Measurements from ENCODE around the gene SEMA5A. TPM values are rescaled to one million over a fixed set of nuclear protein-coding genes. Genes with fewer than 3 reads are reported as not detected.
A peak's percentile ranks its signal among the peaks of the same experiment; 100 is the strongest.

Gene SEMA5A
- total RNA-seq, 1 donor from 2014 or later = 31.1 TPM

DNA sequence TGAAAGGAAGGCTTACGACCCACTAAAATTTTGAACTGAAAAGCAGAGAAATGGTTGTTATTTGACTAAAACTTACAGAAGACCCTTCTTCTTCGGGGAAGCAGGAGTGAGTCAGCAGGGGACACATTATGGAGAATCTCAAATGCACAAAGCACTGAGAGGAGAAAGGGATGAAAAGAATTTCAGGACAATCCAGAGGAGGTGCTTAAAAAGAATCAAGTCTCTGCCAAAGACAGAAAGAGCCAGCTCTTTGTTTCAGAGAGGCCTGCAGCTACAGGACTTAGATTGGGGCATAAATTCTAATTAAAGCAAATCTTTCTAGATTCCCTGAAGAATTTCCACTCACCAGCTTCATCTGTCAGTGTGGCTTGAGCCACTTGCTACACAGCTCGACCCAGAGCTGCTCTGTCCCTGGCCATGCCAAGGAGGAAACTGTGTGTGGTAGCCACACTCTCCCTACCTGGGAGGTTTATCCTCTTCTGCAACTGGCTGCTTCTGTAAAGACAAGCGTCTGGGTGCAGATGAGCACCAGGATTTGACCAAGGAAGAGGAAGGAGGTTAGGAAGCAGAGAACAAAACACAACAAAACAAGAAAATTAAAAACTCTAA is 89.9 kb downstream of the SEMA5A start:
- H3K36me3 Mint-ChIP-seq (ENCODE audit: low read depth, unreplicated experiment) = no peaks in the 10 kb centered on the region
- H3K9me3 Mint-ChIP-seq (ENCODE audit: unreplicated experiment) = no peaks in the 10 kb centered on the region
- DNase-seq (ENCODE audit: low spot score) = no peak
- TF ChIP-seq, protein P1, sequence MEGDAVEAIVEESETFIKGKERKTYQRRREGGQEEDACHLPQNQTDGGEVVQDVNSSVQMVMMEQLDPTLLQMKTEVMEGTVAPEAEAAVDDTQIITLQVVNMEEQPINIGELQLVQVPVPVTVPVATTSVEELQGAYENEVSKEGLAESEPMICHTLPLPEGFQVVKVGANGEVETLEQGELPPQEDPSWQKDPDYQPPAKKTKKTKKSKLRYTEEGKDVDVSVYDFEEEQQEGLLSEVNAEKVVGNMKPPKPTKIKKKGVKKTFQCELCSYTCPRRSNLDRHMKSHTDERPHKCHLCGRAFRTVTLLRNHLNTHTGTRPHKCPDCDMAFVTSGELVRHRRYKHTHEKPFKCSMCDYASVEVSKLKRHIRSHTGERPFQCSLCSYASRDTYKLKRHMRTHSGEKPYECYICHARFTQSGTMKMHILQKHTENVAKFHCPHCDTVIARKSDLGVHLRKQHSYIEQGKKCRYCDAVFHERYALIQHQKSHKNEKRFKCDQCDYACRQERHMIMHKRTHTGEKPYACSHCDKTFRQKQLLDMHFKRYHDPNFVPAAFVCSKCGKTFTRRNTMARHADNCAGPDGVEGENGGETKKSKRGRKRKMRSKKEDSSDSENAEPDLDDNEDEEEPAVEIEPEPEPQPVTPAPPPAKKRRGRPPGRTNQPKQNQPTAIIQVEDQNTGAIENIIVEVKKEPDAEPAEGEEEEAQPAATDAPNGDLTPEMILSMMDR (IDR thresholded peaks at IDR 0.05; ENCODE audit: unreplicated experiment) = no peak
- H3K27me3 Mint-ChIP-seq (ENCODE audit: unreplicated experiment) = no peaks in the 10 kb centered on the region
- no peak overlapping the region for H3K4me3 Mint-ChIP-seq (ENCODE audit: unreplicated experiment)
- peaks cover 18% of the 10 kb centered on the region for H3K4me1 Mint-ChIP-seq (ENCODE audit: unreplicated experiment)
- peak overlapping the region; percentile 79 for H3K27ac Mint-ChIP-seq (ENCODE audit: unreplicated experiment)

DNA sequence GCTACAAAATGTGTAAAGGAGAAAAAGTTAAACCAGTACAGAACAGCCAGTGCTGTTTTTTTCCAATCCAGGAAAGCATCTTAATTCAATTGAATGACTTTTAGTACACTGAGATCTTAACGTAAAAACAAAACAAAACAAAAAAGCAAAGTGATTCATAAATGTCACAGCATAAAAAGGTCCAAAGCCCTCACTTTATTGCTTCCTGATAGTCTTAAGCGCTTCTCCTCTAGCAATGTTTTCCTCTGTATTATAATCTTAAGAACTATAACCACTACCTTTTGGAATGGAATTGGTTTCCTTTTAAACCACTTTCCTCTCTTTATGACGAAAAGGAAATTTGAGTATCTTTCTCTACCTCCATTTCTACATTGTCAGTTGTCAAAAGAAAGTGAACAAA is 91.4 kb downstream of the SEMA5A start:
- Mint-ChIP-seq H3K4me1 (ENCODE audit: unreplicated experiment) (peaks cover 22% of the 10 kb centered on the region), H3K36me3 (ENCODE audit: low read depth, unreplicated experiment) (no peaks in the 10 kb centered on the region), H3K27ac (ENCODE audit: unreplicated experiment) (no peak overlapping the region), H3K4me3 (ENCODE audit: unreplicated experiment) (no peak overlapping the region), H3K27me3 (ENCODE audit: unreplicated experiment) (no peaks in the 10 kb centered on the region), H3K9me3 (ENCODE audit: unreplicated experiment) (no peaks in the 10 kb centered on the region)
- TF ChIP-seq, protein P1 (IDR thresholded peaks at IDR 0.05; ENCODE audit: unreplicated experiment) = no peak
- DNase-seq (ENCODE audit: low spot score) = no peak

DNA sequence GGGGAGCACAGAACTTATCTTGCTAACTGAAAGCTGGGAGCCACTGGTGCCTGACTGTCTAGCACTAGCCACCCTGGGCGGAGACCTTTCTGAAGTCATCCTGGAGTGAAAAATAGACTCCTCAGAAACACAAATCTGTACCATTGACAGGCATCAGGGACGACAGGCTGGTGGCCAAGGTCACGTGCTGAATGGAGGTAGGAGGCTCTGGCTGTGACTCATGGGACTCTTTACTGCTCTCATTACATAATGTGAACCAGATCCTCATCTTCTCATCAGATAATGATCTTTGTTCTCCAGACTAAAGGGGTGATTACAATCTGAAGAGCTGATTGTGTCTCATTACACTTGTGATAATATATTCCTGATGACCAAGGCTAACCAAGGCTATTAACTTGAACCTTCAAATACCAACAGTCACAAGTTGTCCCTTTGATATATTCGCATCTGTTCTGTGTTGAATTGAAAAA is 91.8 kb downstream of the SEMA5A start:
- Mint-ChIP-seq H3K36me3 (ENCODE audit: low read depth, unreplicated experiment) (no peaks in the 10 kb centered on the region), H3K9me3 (ENCODE audit: unreplicated experiment) (peaks cover 4% of the 10 kb centered on the region), H3K4me1 (ENCODE audit: unreplicated experiment) (peaks cover 22% of the 10 kb centered on the region), H3K27me3 (ENCODE audit: unreplicated experiment) (no peaks in the 10 kb centered on the region), H3K27ac (ENCODE audit: unreplicated experiment) (no peak overlapping the region), H3K4me3 (ENCODE audit: unreplicated experiment) (no peak overlapping the region)
- DNase-seq (ENCODE audit: low spot score) = no peak
- TF ChIP-seq, protein P1 (IDR thresholded peaks at IDR 0.05; ENCODE audit: unreplicated experiment) = no peak

DNA sequence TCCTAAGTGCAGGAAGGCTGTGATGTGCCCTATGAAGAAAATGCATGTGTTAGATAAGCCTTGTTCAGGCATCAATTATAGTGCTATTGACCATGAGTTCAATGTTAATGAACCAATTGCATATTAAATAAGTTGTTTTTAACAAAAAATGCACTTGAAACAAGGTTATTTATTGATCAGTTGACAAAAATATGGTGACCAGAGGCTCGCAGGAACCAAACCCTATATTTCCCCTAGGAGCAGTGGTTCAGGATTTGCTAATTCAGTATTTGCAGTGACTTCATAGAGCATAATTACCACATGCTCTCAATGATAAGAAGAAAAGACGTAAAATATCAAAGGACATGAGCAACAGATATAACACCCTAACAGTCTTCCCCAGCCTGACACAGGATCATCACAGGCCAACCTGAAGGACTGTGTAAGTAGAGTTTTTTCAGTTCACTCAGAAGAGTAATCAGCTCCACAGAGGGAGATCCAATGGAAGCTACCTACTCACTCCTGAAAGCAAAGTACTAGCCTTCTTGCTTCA is 92.3 kb downstream of the SEMA5A start:
- H3K4me1 Mint-ChIP-seq (ENCODE audit: unreplicated experiment) = peaks cover 22% of the 10 kb centered on the region
- H3K36me3 Mint-ChIP-seq (ENCODE audit: low read depth, unreplicated experiment) = no peaks in the 10 kb centered on the region
- no peak overlapping the region for H3K27ac Mint-ChIP-seq (ENCODE audit: unreplicated experiment)
- TF ChIP-seq, protein P1 (IDR thresholded peaks at IDR 0.05; ENCODE audit: unreplicated experiment) = no peak
- no peak overlapping the region for H3K4me3 Mint-ChIP-seq (ENCODE audit: unreplicated experiment)
- no peak for DNase-seq (ENCODE audit: low spot score)
- H3K27me3 Mint-ChIP-seq (ENCODE audit: unreplicated experiment) = no peaks in the 10 kb centered on the region
- H3K9me3 Mint-ChIP-seq (ENCODE audit: unreplicated experiment) = peaks cover 4% of the 10 kb centered on the region

DNA sequence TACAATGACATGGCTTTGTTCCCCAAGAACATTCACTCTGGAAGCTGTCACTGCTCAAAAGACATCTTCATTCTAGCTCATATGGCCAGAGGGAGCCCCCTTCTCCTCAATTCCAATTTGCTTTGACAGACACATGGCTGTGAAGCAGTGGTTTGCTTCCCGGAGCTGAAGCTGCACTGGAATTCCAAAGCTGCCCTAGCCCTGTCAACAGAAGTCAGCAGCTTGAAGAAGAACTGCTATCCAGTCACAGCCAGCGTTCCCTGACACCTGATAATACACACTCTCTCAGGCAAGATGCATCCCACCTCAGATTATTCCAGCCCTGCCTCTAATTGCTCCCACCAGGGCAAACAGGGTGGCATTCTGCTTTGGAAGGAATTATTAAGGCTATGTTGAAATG is 93.7 kb downstream of the SEMA5A start:
- no peak for DNase-seq (ENCODE audit: low spot score)
- TF ChIP-seq, protein P1 (IDR thresholded peaks at IDR 0.05; ENCODE audit: unreplicated experiment) = no peak
- peaks cover 21% of the 10 kb centered on the region for H3K4me1 Mint-ChIP-seq (ENCODE audit: unreplicated experiment)
- no peaks in the 10 kb centered on the region for H3K36me3 Mint-ChIP-seq (ENCODE audit: low read depth, unreplicated experiment)
- no peak overlapping the region for H3K4me3 Mint-ChIP-seq (ENCODE audit: unreplicated experiment)
- no peaks in the 10 kb centered on the region for H3K27me3 Mint-ChIP-seq (ENCODE audit: unreplicated experiment)
- H3K9me3 Mint-ChIP-seq (ENCODE audit: unreplicated experiment) = peaks cover 4% of the 10 kb centered on the region
- H3K27ac Mint-ChIP-seq (ENCODE audit: unreplicated experiment) = no peak overlapping the region
